GM23248 (cell line): ENCODE data around the gene NRN1L.

Source experiments
- EZH2 ChIP-seq: fragments of 200-600 bp; sonication (generic); IDR thresholded peaks from 2 replicates; pipeline ENCODE4 v1.6.1; 2018; ENCODE audit warnings: antibody characterized with exemption, mild to moderate bottlenecking; ENCODE audit not compliant: insufficient read depth, poor library complexity, severe bottlenecking
- EZH2phosphoT487 ChIP-seq: fragments of 200-600 bp; sonication (generic); IDR thresholded peaks from 2 replicates; pipeline ENCODE4 v1.6.1; 2018; ENCODE audit warnings: antibody characterized with exemption, moderate library complexity, mild to moderate bottlenecking, low read depth; ENCODE audit not compliant: insufficient read depth

DNA sequence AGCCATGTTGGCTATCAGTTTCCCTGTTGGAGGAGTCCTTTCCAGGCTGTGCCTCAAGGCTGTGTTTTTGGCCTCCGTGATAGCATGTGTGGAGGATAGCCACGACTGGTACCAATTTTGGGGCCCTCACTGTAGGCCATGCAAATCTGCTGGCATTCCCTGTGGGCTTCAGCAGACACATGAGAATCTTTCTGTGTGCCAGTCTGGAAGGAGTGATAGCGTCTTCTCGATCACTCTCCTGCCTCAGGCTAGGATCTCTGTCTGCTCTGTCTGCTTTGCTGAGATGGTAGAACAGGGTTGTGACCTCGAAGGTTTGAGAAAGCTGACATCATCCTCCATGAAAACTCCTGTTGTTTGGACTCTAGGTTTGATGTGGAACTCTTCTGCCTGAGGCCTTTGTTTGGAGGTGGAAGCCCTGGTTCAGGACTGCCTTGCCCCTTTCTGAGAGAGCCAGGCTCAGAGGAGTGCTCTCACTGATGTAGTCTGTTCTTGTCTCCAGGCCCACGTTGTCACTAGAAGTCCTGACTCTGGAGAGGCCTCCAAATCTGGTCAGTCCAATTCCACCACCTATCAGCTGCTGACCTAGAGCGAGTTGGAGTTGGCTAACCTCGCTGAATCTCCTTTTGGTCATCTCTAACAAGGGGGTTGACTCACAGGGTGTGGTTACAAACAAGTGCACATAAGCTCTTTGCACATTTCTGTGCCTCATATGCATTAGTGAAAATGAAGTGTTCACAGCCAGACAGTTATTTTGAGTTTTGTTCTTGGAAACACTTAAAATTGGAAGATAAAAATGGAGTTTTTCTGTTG lies 23.9 kb upstream of the NRN1L start:
- TF ChIP-seq EZH2phosphoT487, result no peak
- TF ChIP-seq EZH2, result no peak
